HPDE6-E6E7 (cell line): ENCODE data around the gene METTL18.

ENCODE experiments used
- DNase-seq: peaks from one replicate; pipeline ENCODE4 v3.0.0; 2011; ENCODE audit warnings: missing footprints; ENCODE audit errors: extremely low spot score

METTL18 gene

DNA sequence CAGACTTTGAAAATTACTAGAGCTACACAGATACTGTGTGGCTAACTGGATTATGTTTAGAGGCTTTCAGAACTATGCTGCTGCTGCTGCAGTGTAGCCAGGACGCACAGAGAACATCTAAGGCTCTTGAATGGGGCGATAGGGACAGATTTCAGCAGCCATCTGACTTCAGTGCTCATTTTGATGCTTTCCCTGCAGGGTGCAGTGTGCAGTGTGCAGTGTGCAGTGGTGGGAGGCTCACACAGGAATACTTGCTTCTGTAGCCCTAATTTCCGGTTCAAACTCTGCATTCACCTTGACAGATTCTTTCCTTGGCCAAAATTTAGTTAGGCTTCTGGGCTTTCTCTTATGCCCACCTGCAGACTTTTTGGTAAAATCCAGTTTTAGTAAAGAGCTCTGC lies 7.7 kb downstream of the METTL18 start:
- DNase-seq, result no peak

DNA sequence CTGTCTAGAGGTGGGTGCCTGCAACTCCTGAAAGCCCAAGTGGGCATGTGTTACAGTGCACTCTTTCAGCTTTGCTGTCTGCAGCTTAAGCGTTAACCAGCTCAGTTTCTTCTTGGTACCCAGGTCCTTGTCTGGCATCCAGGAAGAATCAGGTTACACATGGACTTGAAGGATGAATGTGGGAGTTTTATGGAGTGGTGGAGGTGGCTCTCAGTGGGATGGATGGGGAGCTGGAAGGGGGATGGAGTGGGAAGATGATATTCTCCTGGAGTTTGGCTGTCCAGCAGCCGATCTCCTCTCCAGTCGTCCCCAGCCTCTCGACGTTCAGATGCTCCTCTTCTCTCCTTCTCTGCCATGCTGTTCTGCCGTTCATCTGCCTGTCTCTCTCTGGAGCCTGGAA lies 9.4 kb downstream of the METTL18 start:
- no peak for DNase-seq

DNA sequence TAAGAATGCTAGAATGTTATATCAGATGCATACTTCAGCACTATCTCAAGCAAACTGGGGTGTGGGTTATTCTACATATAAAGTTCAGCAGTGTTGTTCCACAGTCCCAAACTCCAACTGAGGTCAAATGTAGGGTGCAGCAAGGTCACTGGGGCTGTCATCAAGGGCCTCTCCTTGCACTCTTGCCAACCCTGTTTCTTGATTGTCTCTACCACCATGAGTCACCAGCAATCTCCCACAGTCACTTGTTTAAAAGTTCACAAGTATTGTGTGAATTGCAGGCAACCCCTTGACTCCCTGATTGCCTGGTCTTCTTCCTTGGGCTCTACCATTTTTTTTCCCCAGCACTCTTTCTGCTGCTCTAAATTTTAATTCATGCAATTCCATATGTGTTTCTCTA lies 10.6 kb downstream of the METTL18 start:
- no peak for DNase-seq

- no peak for DNase-seq
Observed at GRCh38 chr1:169782596-169782995, 12.1 kb downstream of the METTL18 start.

DNA sequence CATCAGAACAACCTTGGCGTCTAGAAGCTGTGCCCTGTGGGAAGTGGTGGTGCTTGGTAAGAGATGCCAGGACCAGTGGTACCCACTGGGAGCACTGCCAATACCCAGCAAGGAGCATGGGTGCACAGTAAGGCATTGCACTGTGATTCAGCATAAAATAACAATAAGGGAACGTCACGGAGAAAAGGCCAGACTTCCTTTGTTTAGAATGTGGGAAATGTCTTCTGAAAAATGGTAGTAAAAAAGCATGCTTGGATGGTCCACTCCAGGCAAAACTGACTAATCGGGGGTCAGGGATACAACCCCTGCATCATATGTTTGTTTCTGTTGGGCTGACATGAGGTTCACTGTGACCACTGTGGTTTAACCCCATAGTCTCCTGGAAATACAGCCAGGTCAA lies 14.7 kb downstream of the METTL18 start:
- no peak for DNase-seq

DNA sequence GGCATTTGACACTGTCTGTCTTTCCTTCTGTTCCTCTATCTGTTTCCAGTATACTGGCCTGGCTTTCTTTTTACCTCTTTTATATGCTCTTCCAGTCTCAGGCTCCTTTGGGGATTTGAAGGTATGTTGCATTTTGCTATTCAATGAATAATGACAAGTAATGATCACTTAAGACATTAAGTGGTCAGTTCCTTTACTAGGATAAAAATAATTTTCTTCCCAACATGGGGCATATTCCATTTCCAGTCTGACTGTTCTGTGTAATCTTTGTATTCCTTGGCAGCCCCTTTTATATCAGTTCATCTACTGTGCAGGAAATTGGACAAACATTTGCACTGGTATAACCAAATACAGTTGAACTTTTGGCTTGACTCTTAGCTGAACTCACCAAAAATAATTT lies 15.6 kb downstream of the METTL18 start:
- DNase-seq, result no peak

GRCh38 chr1:169776440-169776839 lies 18.3 kb downstream of the METTL18 start:
- DNase-seq, result no peak

- no peak for DNase-seq
Observed at GRCh38 chr1:169768161-169768560, 26.5 kb downstream of the METTL18 start.

DNA sequence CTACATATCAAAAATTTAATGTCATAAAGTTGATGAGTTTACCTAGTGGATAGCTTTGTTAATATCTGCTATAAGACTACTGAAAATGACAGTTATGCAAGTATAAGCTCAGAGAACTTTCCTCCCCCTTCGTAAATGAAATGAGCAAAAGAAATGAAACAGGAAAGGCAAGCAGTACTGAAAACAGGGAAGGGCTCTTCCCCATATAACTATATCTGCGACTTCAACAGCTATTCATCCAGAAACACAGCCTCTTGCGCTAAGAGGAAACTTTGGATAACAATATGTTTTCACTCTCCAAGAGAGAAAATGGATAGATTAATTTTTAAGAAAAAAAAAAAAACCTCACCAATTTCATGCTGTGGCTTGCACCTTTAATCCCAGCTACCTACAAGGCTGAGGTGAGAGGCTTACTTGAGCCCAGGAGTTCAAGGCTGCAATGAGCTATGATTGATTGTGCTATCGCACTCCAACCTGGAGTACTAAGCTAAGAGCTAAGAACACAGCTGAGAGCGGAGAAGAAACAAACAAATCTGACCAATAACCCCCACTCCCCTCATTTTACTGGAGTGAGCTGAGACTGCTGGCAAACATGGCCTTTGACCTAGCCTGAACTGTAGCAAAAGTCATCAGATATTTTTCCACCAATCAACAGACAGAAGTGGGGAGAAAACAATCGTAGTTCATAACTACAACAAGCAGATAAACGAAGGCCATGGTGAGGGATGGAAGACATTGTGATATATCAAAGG lies 29.0 kb downstream of the METTL18 start:
- DNase-seq, result no peak

- DNase-seq, result no peak
Observed at GRCh38 chr1:169764919-169765318, 29.8 kb downstream of the METTL18 start.

DNA sequence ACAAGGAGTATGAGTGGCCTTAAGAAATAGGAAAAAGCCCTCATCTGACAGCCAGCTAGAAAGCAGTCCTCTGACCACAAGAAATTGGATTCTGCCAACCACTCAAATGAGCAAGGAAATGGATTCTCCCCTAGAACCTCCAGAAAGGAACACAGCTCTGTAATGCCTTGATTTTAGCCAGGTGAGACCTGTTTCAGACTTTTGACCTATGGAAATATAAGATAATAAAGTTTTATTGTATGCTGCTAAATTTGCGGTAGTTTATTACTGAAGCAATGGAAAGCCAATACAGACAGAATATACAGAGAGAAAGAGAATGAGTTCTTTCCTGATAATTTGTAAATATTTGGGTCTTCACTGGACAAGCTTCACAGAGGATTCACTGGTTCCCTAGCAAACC lies 32.0 kb downstream of the METTL18 start:
- DNase-seq, result no peak

DNA sequence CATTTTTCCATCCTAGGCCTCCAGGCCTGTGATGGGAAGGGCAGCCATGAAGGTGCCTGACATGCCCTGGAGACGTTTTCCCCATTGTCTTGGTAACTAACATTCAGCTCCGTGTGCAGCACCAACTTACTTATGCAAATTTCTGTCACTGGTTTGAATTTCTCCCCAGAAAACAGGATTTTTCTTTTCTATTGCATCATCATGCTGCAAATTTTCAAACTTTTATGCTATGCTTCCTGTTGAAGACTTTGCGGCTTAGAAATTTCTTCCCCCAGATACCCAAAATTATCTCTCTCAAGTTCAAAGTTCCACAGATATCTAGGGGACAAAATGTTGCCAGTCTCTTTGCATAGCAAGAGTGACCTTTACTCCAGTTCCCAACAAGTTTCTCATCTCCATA lies 35.7 kb downstream of the METTL18 start:
- no peak for DNase-seq

DNA sequence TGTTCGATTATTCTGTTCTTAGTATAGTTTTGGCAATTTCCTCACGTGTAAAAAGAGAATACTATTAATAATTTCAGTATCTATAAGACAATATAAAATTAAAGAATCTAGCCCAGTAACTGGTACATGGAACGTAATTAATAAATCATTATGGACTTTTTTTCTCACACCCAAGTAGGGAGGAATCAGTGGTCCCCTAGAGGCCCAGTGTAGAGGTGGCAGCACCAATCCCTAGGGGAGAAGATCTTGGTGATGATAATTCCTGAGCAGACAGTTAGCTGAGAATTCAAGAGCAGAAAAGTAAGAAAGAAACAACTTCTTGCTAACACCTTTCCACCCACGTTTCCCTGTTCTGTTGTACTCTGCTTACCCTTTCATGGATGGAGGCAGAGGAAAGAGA lies 41.2 kb downstream of the METTL18 start:
- DNase-seq, result no peak

- no peak for DNase-seq
Observed at GRCh38 chr1:169750041-169750440, 44.7 kb downstream of the METTL18 start.

DNA sequence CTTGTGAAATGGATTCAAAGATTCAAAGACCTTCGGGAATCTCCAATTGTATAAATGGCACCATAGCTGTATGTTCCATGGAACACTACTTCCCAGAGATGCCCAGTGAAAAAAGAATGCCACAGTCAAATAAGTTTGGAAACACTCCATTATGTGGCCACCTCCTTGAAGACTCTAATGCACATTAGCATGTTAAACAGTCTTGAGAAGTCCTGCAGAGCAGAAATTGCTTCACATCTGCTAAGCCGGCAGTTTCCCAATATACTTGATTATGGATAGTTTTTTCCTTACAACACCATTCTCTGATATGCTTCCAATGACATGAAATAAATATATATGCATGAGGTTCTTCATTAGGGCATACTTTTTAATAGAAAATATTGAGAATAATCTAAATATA lies 48.2 kb downstream of the METTL18 start:
- no peak for DNase-seq

DNA sequence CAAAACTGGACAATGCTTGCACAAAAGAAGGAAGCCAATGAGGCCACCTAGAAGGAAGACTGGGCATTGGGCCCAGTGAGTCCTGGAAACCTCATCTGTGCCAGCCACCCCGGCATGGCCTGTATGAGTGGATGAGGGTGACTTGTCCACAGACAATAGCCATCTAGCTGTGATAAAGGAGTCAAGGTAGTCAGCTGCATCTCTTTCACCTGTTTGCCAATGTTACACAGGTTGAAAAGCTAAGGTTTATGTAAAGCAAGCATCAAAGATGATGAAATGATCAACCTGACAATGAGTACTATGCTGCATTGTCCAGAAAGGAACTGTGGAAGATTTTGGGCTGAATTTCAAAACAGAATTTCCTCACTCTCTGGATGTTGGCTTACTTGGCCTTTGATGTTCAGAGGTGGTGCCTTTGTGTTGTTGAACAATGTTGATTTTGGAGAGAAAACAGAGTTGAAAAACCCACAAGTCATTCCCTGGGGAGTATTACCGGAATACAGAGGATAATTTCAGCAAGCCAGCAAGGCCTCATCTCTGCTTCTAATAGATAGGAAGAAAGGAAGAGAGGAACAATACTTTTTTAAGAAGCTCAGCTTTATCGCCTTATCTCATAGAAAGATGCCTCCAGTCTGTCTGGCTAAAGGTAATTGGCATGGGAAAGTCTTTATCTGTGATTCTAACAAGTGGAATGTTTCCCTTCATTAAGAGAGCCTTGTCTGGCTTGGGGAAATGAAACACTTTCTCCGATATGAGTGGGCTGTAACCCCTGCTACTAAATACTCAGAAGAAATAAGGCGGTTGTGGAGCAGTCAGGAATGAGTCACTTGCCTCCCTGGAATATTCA lies 49.5 kb downstream of the METTL18 start:
- no peak for DNase-seq
